Islet precursor cell (in vitro differentiated cells): Measurements from ENCODE around the gene DENND1B.

ENCODE experiments used
- DNase-seq: peaks from one replicate; pipeline ENCODE4 v3.0.0-alpha.2; 2018

DENND1B gene

GRCh38 chr1:197775282-197776262, at the start of gene DENND1B:
TSS of gene DENND1B (minus strand) at chr1:197775480. CDS start at chr1:197775155, 325 bp downstream.
- DNase-seq, result peak; percentile 94

GRCh38 chr1:197814306-197814705, 39.0 kb upstream of the DENND1B start:
- no peak for DNase-seq

GRCh38 chr1:197813741-197814140, 38.5 kb upstream of the DENND1B start:
- DNase-seq, result no peak

- no peak for DNase-seq
Observed at GRCh38 chr1:197811769-197812168, 36.5 kb upstream of the DENND1B start.

GRCh38 chr1:197810812-197811211, 35.5 kb upstream of the DENND1B start:
- DNase-seq, result no peak

- no peak for DNase-seq
Observed at GRCh38 chr1:197808880-197809279, 33.6 kb upstream of the DENND1B start.

- DNase-seq, result no peak
Observed at GRCh38 chr1:197807739-197808453, 32.6 kb upstream of the DENND1B start.

- no peak for DNase-seq
Observed at GRCh38 chr1:197807216-197807615, 31.9 kb upstream of the DENND1B start.

- no peak for DNase-seq
Observed at GRCh38 chr1:197806718-197807117, 31.4 kb upstream of the DENND1B start.

- DNase-seq, result no peak
Observed at GRCh38 chr1:197801684-197802083, 26.4 kb upstream of the DENND1B start.

GRCh38 chr1:197801111-197801482, 25.8 kb upstream of the DENND1B start:
- DNase-seq, result no peak

GRCh38 chr1:197800379-197801110, 25.3 kb upstream of the DENND1B start:
- DNase-seq, result no peak

GRCh38 chr1:197799271-197799670, 24.0 kb upstream of the DENND1B start:
- DNase-seq, result peak; percentile 97

GRCh38 chr1:197798492-197798891, 23.2 kb upstream of the DENND1B start:
- peak; percentile 54 for DNase-seq

GRCh38 chr1:197797010-197797409, 21.7 kb upstream of the DENND1B start:
- no peak for DNase-seq

- DNase-seq, result no peak
Observed at GRCh38 chr1:197788741-197789739, 13.8 kb upstream of the DENND1B start.

GRCh38 chr1:197787623-197788536, 12.6 kb upstream of the DENND1B start:
- DNase-seq, result peak; percentile 56

- peak; percentile 90 for DNase-seq
Observed at GRCh38 chr1:197787056-197787455, 11.8 kb upstream of the DENND1B start.

- DNase-seq, result no peak
Observed at GRCh38 chr1:197786280-197786679, 11.0 kb upstream of the DENND1B start.

GRCh38 chr1:197783510-197783948, 8.2 kb upstream of the DENND1B start:
- DNase-seq, result no peak
